ENCODE measurements around the gene RAMP1. TPM values are rescaled to one million over a fixed set of nuclear protein-coding genes. Genes with fewer than 3 reads are reported as not detected.

RAMP1 gene
- total and polyA plus RNA-seq, 9 of the 15 experiments (the other 6 are each of a cell fraction or from before 2014, with no cell fraction given), result 0.72 to 0.77 TPM; not detected in 7

DNA sequence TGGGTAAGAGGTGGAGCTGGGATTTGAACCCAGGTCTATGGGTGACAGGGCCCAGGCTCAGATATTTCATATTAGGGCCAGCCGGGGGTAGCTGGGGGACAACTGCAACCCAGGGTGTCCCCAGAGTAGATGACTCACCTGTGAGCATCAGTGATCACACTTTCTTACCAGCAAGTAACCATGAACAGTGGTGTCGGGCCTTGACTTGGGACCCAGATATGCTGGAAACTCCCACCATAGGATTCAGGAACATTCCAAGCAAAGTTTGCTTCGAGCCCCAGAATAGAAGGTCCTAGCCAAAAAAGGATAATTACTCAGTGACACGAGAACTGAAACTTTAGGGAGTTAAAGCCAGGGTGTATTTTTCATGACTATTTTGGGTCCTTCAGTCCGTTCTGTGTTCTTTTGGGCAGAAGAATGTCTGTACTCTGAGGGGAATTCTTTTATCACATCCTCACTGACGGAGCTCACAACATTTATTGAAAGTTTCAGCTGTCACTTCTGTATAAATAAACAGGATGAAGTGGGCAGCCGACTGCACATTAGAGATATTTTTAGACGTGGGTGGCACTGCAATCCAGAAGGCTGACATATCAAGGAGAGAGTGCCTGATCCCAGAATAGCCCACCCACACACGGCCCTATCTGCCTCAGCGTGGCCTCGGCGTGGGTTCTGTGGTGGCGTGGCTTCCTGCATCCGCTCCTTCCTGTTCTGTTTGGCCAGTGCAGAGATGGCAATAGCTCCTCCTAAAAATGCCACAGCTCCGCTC lies 45.6 kb downstream of the RAMP1 start:
- CTCF ChIA-PET (ENCODE audit: low intra/inter-chr PET ratio), result no interaction called here
- DNase-seq (ENCODE audit: extremely low read depth in 1 of 4, low spot score in 3 of 4) (peak in 2 of 4 experiments; percentile 13 to 60), FAIRE-seq (peak; percentile 51), ATAC-seq (no peak; the same call in 2 of the 3 replicates)
- Histone ChIP-seq H3K9me1 (ENCODE audit: control insufficient read depth, insufficient read depth, low read length) (no peaks in the 10 kb centered on the region), H3K79me2 (ENCODE audit: control insufficient read depth, insufficient read depth, low read length) (no peaks in the 10 kb centered on the region), H3K9ac (ENCODE audit: insufficient read depth in 1 of 2, low read depth in 2 of 2, low read length in 2 of 2) (peak overlapping the region in 1 of 2 experiments; percentile 10; a peak in 1 of 4 replicates), H3K4me3 (no peak overlapping the region), H3K36me3 (ENCODE audit: control insufficient read depth, insufficient read depth, low read length) (no peaks in the 10 kb centered on the region), H3K4me1 (replicated peaks in 1 of 2; ENCODE audit: control insufficient read depth in 2 of 2, insufficient read depth in 2 of 2, low read length in 2 of 2) (peaks cover 0 to 6% of the 10 kb centered on the region in 2 experiments; a peak in 2 of 5 replicates), H2AFZ (ENCODE audit: low read depth, low read length) (peak overlapping the region; percentile 57), H4K20me1 (replicated peaks; ENCODE audit: control insufficient read depth, insufficient read depth, low read length) (no peaks in the 10 kb centered on the region; the same call in 1 of the 2 replicates), H3K4me2 (ENCODE audit: insufficient read depth, low read length) (no peak overlapping the region), H3K9me3 (replicated peaks; ENCODE audit: control insufficient read depth, insufficient read depth, low read depth, low read length) (no peaks in the 10 kb centered on the region), H3K27me3 (ENCODE audit: control insufficient read depth in 2 of 2, insufficient read depth in 2 of 2, low read length in 2 of 2) (no peaks in the 10 kb centered on the region), H3K27ac (ENCODE audit: extremely low read depth, low read depth, low read length) (no peak overlapping the region; the same call in 2 of the 3 replicates)
- 14% methylated on average over 14 of the region's 15 CpGs for WGBS (ENCODE audit: insufficient coverage, low coverage, missing lambda C conversion rate)
- POLR2A ChIA-PET, result interaction anchor here (0.6 kb wide), 1 partner anchor 190 kb away, joined by 3 read pairs; no protein-coding TSS in a partner anchor
- no TSS peak for BruUV-seq (replicated peaks)
- intact Hi-C loops (cut with micrococcal nuclease) (no loop called here), in situ Hi-C loops (cut with MboI) (no loop called here)
- TF ChIP-seq ESRRA (IDR thresholded peaks at IDR 0.05; ENCODE audit: borderline replicate concordance, low read depth) (no peak), SRSF3 (IDR thresholded peaks at IDR 0.05; ENCODE audit: insufficient read depth, low read length) (no peak), NFE2 (IDR thresholded peaks at IDR 0.05; ENCODE audit: low read depth) (no peak), NCOR1 (IDR thresholded peaks at IDR 0.05) (0 out of 2 replicates have a peak, but pooled peaks have one; percentile 11), CBFA2T3 (IDR thresholded peaks at IDR 0.05) (peak; percentile 76), NR1H2 (CRISPR knock-in tag; IDR thresholded peaks at IDR 0.05) (no peak), MIER1 (IDR thresholded peaks at IDR 0.05; ENCODE audit: low read depth) (no peak), EGR1 (conservative IDR thresholded peaks at IDR 0.05) (peak; percentile 96), ZBTB9 (CRISPR knock-in tag; IDR thresholded peaks at IDR 0.05) (peak; percentile 93), CREM (IDR thresholded peaks at IDR 0.05; ENCODE audit: low read depth) (peak; percentile 21; the same call in 1 of the 2 replicates), TCF3 (CRISPR knock-in tag; IDR thresholded peaks at IDR 0.05) (peak; percentile 30; the same call in 1 of the 2 replicates), ARID1B (IDR thresholded peaks at IDR 0.05) (0 out of 2 replicates have a peak, but pooled peaks have one; percentile 10), CBFA2T2 (conservative IDR thresholded peaks at IDR 0.05) (peak; percentile 53; the same call in 1 of the 2 replicates), PML (IDR thresholded peaks at IDR 0.05; ENCODE audit: low read length) (no peak), CAMTA2 (CRISPR knock-in tag; conservative IDR thresholded peaks at IDR 0.05) (no peak), PHB2 (IDR thresholded peaks at IDR 0.05; ENCODE audit: low read depth) (no peak)
